Stimulated activated CD4-positive, alpha-beta T cell treated with anti-CD3 and anti-CD28 coated beads, Interleukin-12 subunit alpha, Interleukin-12 subunit beta, amount 100 ng/mL, for 48 hours (primary cell): ENCODE data around the gene RNF157.

Experiments used
- DNase-seq, 3 donors: peaks; one replicate each; pipeline ENCODE4 v3.0.0-alpha.2; 2020; ENCODE audit warnings: low read depth in 2 of 3, low spot score in 1 of 3

RNF157 gene

GRCh38 chr17:76097716-76098295 lies 142.5 kb downstream of the RNF157 start:
- no peak for DNase-seq

GRCh38 chr17:76095943-76096342 lies 144.3 kb downstream of the RNF157 start:
- no peak for DNase-seq

GRCh38 chr17:76094046-76094445 lies 146.2 kb downstream of the RNF157 start:
- no peak for DNase-seq

- DNase-seq = no peak
Measured at GRCh38 chr17:76092526-76093413, 147.5 kb downstream of the RNF157 start.
